H1 (cell line): ENCODE data around the gene TADA3. TPM values are rescaled to one million over a fixed set of nuclear protein-coding genes. Genes with fewer than 3 reads are reported as not detected.

Source experiments
- CTCF ChIA-PET: fragments of 300-600 bp; sonication (Branson Sonifier 250); formaldehyde crosslinking; loops from one replicate; lab custom pipeline; 2021; ENCODE audit not compliant: partially characterized antibody; lab: Charles Lee
- POLR2A ChIA-PET: fragments of 300-600 bp; sonication (Branson Sonifier 250); formaldehyde crosslinking; loops from one replicate; lab custom pipeline; 2021; ENCODE audit warnings: inconsistent platforms; ENCODE audit not compliant: partially characterized antibody; lab: Charles Lee
- DNase-seq, 2 experiments: peaks; one replicate each; pipeline versions ENCODE4 v3.0.0 to v3.0.0-alpha.2; 2010 to 2022; ENCODE audit warnings: low spot score in 2 of 2, low read depth in 1 of 2, mixed read lengths in 1 of 2
- FAIRE-seq: peaks from 2 replicates; lab custom pipeline; 2011; peaks lifted over from hg19 to GRCh38; lab: Jason Lieb, UNC
- H2AFZ ChIP-seq: 2 replicates; pipeline ENCODE4 v1.8.1; 2012; ENCODE audit warnings: low read length, inconsistent platforms
- H2AK5ac ChIP-seq: 2 replicates; pipeline ENCODE4 v1.6.1; 2013; ENCODE audit warnings: low read depth, low read length
- H2BK120ac ChIP-seq: replicated peaks from 2 replicates; pipeline ENCODE3; 2013; ENCODE audit warnings: low read depth, low read length, inconsistent platforms
- H2BK12ac ChIP-seq: 2 replicates; pipeline ENCODE4 v1.6.1; 2013; ENCODE audit warnings: low read depth, low read length
- H2BK15ac ChIP-seq: 2 replicates; pipeline ENCODE4 v1.6.1; 2013; ENCODE audit warnings: low read length
- H2BK20ac ChIP-seq: 2 replicates; pipeline ENCODE4 v1.6.1; 2013; ENCODE audit warnings: low read length
- H2BK5ac ChIP-seq: 2 replicates; pipeline ENCODE4 v1.6.1; 2013; ENCODE audit warnings: low read depth, low read length
- H3K14ac ChIP-seq: 2 replicates; pipeline ENCODE4 v1.6.1; 2013; ENCODE audit warnings: inconsistent platforms; ENCODE audit not compliant: insufficient read length
- H3K18ac ChIP-seq: 2 replicates; pipeline ENCODE4 v1.6.1; 2013; ENCODE audit warnings: low read length; ENCODE audit errors: extremely low read depth
- H3K23ac ChIP-seq: 2 replicates; pipeline ENCODE4 v1.6.1; 2013; ENCODE audit warnings: inconsistent platforms; ENCODE audit not compliant: insufficient read length
- H3K23me2 ChIP-seq: 2 replicates; pipeline ENCODE4 v1.6.1; 2013; ENCODE audit warnings: low read depth, low read length
- H3K27ac ChIP-seq: 2 replicates; pipeline ENCODE4 v1.6.1; 2011; ENCODE audit warnings: low read depth, low read length, inconsistent platforms
- H3K27me3 ChIP-seq, 4 experiments: replicated peaks in 1 of 4; 1 replicate in 1 of 4; 2 replicates in 3 of 4; pipeline versions ENCODE4 v1.6.1 to v1.8.1; 2011 to 2013; ENCODE audit warnings: low read length in 3 of 4, mild to moderate bottlenecking in 3 of 4, inconsistent platforms in 2 of 4, mixed read lengths in 2 of 4, moderate library complexity in 1 of 4; ENCODE audit not compliant: control insufficient read depth in 3 of 4, insufficient read depth in 3 of 4; ENCODE audit errors: extremely low read depth in 1 of 4
- H3K36me3 ChIP-seq, 4 experiments: 2 replicates each; pipeline versions ENCODE4 v1.6.1 to v1.8.1; 2011 to 2013; ENCODE audit warnings: mild to moderate bottlenecking in 4 of 4, low read length in 3 of 4, moderate library complexity in 2 of 4, control low read depth in 1 of 4, inconsistent platforms in 1 of 4; ENCODE audit not compliant: insufficient read depth in 4 of 4, control insufficient read depth in 2 of 4
- H3K4ac ChIP-seq: replicated peaks from 2 replicates; pipeline ENCODE3; 2013; ENCODE audit warnings: low read length, low read depth, mixed read lengths, inconsistent platforms; ENCODE audit not compliant: insufficient read length
- H3K4me1 ChIP-seq, 4 experiments: replicated peaks in 1 of 4; 1 replicate in 1 of 4; 2 replicates in 3 of 4; pipeline versions ENCODE4 v1.6.1 to v1.8.1; 2011 to 2013; ENCODE audit warnings: low read length in 3 of 4, inconsistent platforms in 2 of 4, mixed read lengths in 1 of 4; ENCODE audit not compliant: insufficient read depth in 4 of 4, control insufficient read depth in 3 of 4
- H3K4me2 ChIP-seq, 2 experiments: 2 replicates each; pipeline versions ENCODE4 v1.6.1 to v1.8.1; 2011 to 2013; ENCODE audit warnings: low read depth in 2 of 2, low read length in 2 of 2, control low read depth in 1 of 2, inconsistent platforms in 1 of 2, mild to moderate bottlenecking in 1 of 2; ENCODE audit not compliant: insufficient read depth in 1 of 2
- H3K4me3 ChIP-seq, 4 experiments: fragments of 200-600, 300-600 bp in 1 of 4; sonication (generic), shearing (Covaris generic), sonication (Bioruptor Twin) in 1 of 4; 2 replicates each; pipeline versions ENCODE4 v1.5.1 to v1.8.1; 2011 to 2016; ENCODE audit warnings: low read length in 4 of 4, low read depth in 3 of 4, control low read depth in 2 of 4, inconsistent platforms in 2 of 4, mild to moderate bottlenecking in 2 of 4, mixed read lengths in 1 of 4, moderate library complexity in 1 of 4; ENCODE audit not compliant: insufficient read depth in 2 of 4; ENCODE audit errors: extremely low read depth in 1 of 4
- H3K56ac ChIP-seq: replicated peaks from 2 replicates; pipeline ENCODE3; 2013; ENCODE audit warnings: low read depth, mild to moderate bottlenecking, mixed read lengths, low read length, inconsistent platforms; ENCODE audit not compliant: insufficient read length
- H3K79me1 ChIP-seq: 2 replicates; pipeline ENCODE4 v1.6.1; 2013; ENCODE audit warnings: low read depth, low read length, control low read depth
- H3K79me2 ChIP-seq, 2 experiments: 2 replicates each; pipeline versions ENCODE4 v1.6.1 to v1.8.1; 2012 to 2013; ENCODE audit warnings: low read length in 2 of 2, mild to moderate bottlenecking in 2 of 2, inconsistent platforms in 1 of 2; ENCODE audit not compliant: insufficient read depth in 2 of 2, control insufficient read depth in 1 of 2
- H3K9ac ChIP-seq, 4 experiments: replicated peaks in 1 of 4; 1 replicate in 1 of 4; 2 replicates in 3 of 4; pipeline versions ENCODE4 v1.6.1 to v1.8.1; 2011 to 2013; ENCODE audit warnings: low read depth in 3 of 4, low read length in 3 of 4, control low read depth in 2 of 4, mild to moderate bottlenecking in 2 of 4, moderate library complexity in 2 of 4, inconsistent platforms in 1 of 4; ENCODE audit errors: extremely low read depth in 1 of 4
- H3K9me3 ChIP-seq, 2 experiments: 2 replicates each; pipeline versions ENCODE4 v1.6.1 to v1.8.1; 2012 to 2013; ENCODE audit warnings: mild to moderate bottlenecking in 2 of 2, moderate library complexity in 2 of 2, control low read depth in 1 of 2, inconsistent platforms in 1 of 2, low read depth in 1 of 2, low read length in 1 of 2, mixed read lengths in 1 of 2; ENCODE audit not compliant: insufficient read depth in 2 of 2
- H4K20me1 ChIP-seq, 2 experiments: replicated peaks in 1 of 2; 2 replicates each; pipeline versions ENCODE3 to v1.8.1; 2011 to 2013; ENCODE audit warnings: inconsistent platforms in 2 of 2, low read length in 2 of 2, mild to moderate bottlenecking in 1 of 2; ENCODE audit not compliant: insufficient read depth in 2 of 2, control insufficient read depth in 1 of 2
- H4K5ac ChIP-seq: 2 replicates; pipeline ENCODE4 v1.6.1; 2013; ENCODE audit warnings: low read length, low read depth, mixed read lengths, inconsistent platforms; ENCODE audit not compliant: insufficient read length
- H4K8ac ChIP-seq: 2 replicates; pipeline ENCODE4 v1.8.0; 2013; ENCODE audit warnings: mild to moderate bottlenecking, moderate library complexity, low read length, inconsistent platforms; ENCODE audit not compliant: insufficient read depth; ENCODE audit errors: extremely low read depth
- H4K91ac ChIP-seq: replicated peaks from 2 replicates; pipeline ENCODE3; 2013; ENCODE audit warnings: low read length, mixed read lengths, inconsistent platforms; ENCODE audit not compliant: insufficient read length
- BRCA1 ChIP-seq: IDR thresholded peaks from 2 replicates; pipeline ENCODE4 v1.6.1; 2012; ENCODE audit warnings: low read depth, low read length, improper control_type of control experiment
- CBX8 ChIP-seq: fragments of 300-800, 300-1000 bp; sonication (generic); IDR thresholded peaks from 2 replicates; pipeline ENCODE4 v1.7.1; 2016; ENCODE audit warnings: low read depth, low read length, borderline replicate concordance
- CEBPB ChIP-seq: IDR thresholded peaks from 2 replicates; pipeline ENCODE4 v1.6.1; 2012; ENCODE audit warnings: low read depth, low read length
- CHD1 ChIP-seq: IDR thresholded peaks from 2 replicates; pipeline ENCODE4 v1.6.1; 2012; ENCODE audit warnings: low read depth, low read length, improper control_type of control experiment
- CREB1 ChIP-seq: IDR thresholded peaks from 2 replicates; pipeline ENCODE4 v1.6.1; 2012; ENCODE audit warnings: inconsistent platforms
- CTCF ChIP-seq, 3 experiments: IDR thresholded peaks; 1 replicate in 2 of 3; 2 replicates in 1 of 3; pipeline versions ENCODE4 v1.5.1 to v1.6.1; 2011; ENCODE audit warnings: low read length in 3 of 3, mild to moderate bottlenecking in 3 of 3, inconsistent platforms in 2 of 3, low read depth in 1 of 3, moderate library complexity in 1 of 3; ENCODE audit not compliant: insufficient read depth in 1 of 3; ENCODE audit errors: control extremely low read depth in 1 of 3
- EZH2 ChIP-seq: fragments of 200-600 bp; sonication (generic); IDR thresholded peaks from 2 replicates; pipeline ENCODE4 v1.7.1; 2012; ENCODE audit warnings: low read depth, mild to moderate bottlenecking, moderate library complexity, low read length, inconsistent platforms; ENCODE audit not compliant: severe bottlenecking
- HDAC6 ChIP-seq: IDR thresholded peaks from one replicate; pipeline ENCODE4 v1.7.1; 2012; ENCODE audit warnings: low read depth, mild to moderate bottlenecking, inconsistent platforms, low read length, moderate library complexity
- KDM1A ChIP-seq: fragments of 200-600, 300-600 bp; sonication (generic); IDR thresholded peaks from 2 replicates; pipeline ENCODE4 v1.7.1; 2016; ENCODE audit warnings: mild to moderate bottlenecking, low read length, borderline replicate concordance
- KDM5A ChIP-seq: fragments of 200-600 bp; IDR thresholded peaks from 2 replicates; pipeline ENCODE4 v1.7.1; 2012; ENCODE audit warnings: mild to moderate bottlenecking, low read length, inconsistent platforms, mixed read lengths
- NANOG ChIP-seq: IDR thresholded peaks from 2 replicates; pipeline ENCODE4 v1.6.1; 2011; ENCODE audit warnings: low read length, low read depth, mild to moderate bottlenecking, inconsistent platforms; ENCODE audit not compliant: insufficient read depth, poor library complexity, severe bottlenecking
- TAF1 ChIP-seq: IDR thresholded peaks from 2 replicates; pipeline ENCODE4 v1.6.1; 2011; ENCODE audit warnings: mild to moderate bottlenecking, low read depth, low read length
- WGBS, 2 experiments: shearing (Covaris generic) in 1 of 2; methylation state at CpG; one replicate each; pipeline versions ENCODE4 v1.1.6 to v1.1.7; 2013 to 2015; ENCODE audit warnings: low lambda C conversion rate in 2 of 2, mixed read lengths in 2 of 2, inconsistent platforms in 1 of 2, low coverage in 1 of 2, missing lambda C conversion rate in 1 of 2; ENCODE audit not compliant: insufficient replicate concordance in 2 of 2, insufficient coverage in 1 of 2, insufficient read length in 1 of 2; ENCODE audit errors: extremely low coverage in 1 of 2, missing lambda C conversion rate in 1 of 2; 5-methylcytosine and 5-hydroxymethylcytosine counted together
- polyA plus RNA-seq, 7 experiments: library from polyadenylated mRNA; depleted of rRNA in 3 of 7; stranded (reverse) in 5 of 7; unstranded in 2 of 7; fragments of >200 nt in 5 of 7; fragments of 200-250 nt in 2 of 7; gene quantifications; 1 replicate in 5 of 7; 2 replicates in 1 of 7; 4 replicates in 1 of 7; pipeline versions ENCODE4 v1.2.1 to v1.2.3, GENCODE V29; 2011 to 2013; ENCODE audit warnings: missing spikeins in 2 of 7, mixed read lengths in 2 of 7
- total RNA-seq: library from RNA; stranded (reverse); fragmentation: NEBNext Ultra II Directional; extraction: Animal tissue kit (Norgen Biotek cat#: 25700); gene quantifications from 2 replicates; pipeline ENCODE4 v1.2.1, GENCODE V29; 2021

TADA3 gene
- total and polyA plus RNA-seq, 2 of the 8 experiments (the other 6 are each of a cell fraction or from before 2014, with no cell fraction given), result 43.4 to 50.3 TPM

- 96% methylated on average over 8 of the region's 13 CpGs; no CpG with 5 or more reads in 1 of the 2 experiments for WGBS, 2 experiments
- H3K27ac ChIP-seq, result no peak overlapping the region
- H2AFZ ChIP-seq, result no peak overlapping the region
- H2BK15ac ChIP-seq, result no peak overlapping the region
- H4K20me1 ChIP-seq, result peaks cover 2 to 9% of the 10 kb centered on the region in 2 experiments
- no peak overlapping the region for H4K8ac ChIP-seq
- no peak overlapping the region for H3K4me2 ChIP-seq
- H3K36me3 ChIP-seq, result peaks cover 60 to 94% (median 84%) of the 10 kb centered on the region in 4 experiments
- H3K4ac ChIP-seq, result no peak overlapping the region
- H4K91ac ChIP-seq, result no peak overlapping the region
- no peak overlapping the region for H3K18ac ChIP-seq
- DNase-seq (no peak), FAIRE-seq (no peak)
- H2BK20ac ChIP-seq, result no peak overlapping the region
- H3K79me2 ChIP-seq, result no peaks in the 10 kb centered on the region
- H3K23me2 ChIP-seq, result peaks cover under 1% of the 10 kb centered on the region; the same call in 1 of the 2 replicates
- H3K23ac ChIP-seq, result no peak overlapping the region
- no peak overlapping the region for H2BK120ac ChIP-seq
- H3K4me3 ChIP-seq, result no peak overlapping the region
- H2BK5ac ChIP-seq, result no peak overlapping the region
- H4K5ac ChIP-seq, result no peak overlapping the region
- no peaks in the 10 kb centered on the region for H3K9me3 ChIP-seq
- H3K4me1 ChIP-seq, result peaks cover 0 to 2% (median 1%) of the 10 kb centered on the region in 4 experiments; a peak in 3 of 7 replicates
- no peak overlapping the region for H3K14ac ChIP-seq
- 0 out of 7 replicates have a peak, but pooled peaks cover 0 to 2% (median 0%) of the 10 kb centered on the region in 4 experiments for H3K27me3 ChIP-seq
- ChIA-PET CTCF (interaction anchor here (1.2 to 2.4 kb wide), 4 partner anchors 11 to 241 kb away, joined by 3 to 11 read pairs (median 8); no protein-coding TSS in a partner anchor), POLR2A (interaction anchor here (0.8 to 6.7 kb wide), 5 partner anchors 8 to 99 kb away, joined by 3 to 56 read pairs (median 3); partner anchors contain the start of gene BRPF1)
- no peak overlapping the region for H2BK12ac ChIP-seq
- H3K56ac ChIP-seq, result no peak overlapping the region
- no peak overlapping the region for H3K9ac ChIP-seq
- H3K79me1 ChIP-seq, result peaks cover 5% of the 10 kb centered on the region; the same call in 1 of the 2 replicates
- no peak overlapping the region for H2AK5ac ChIP-seq
- TF ChIP-seq BRCA1 (no peak), CEBPB (no peak), KDM5A (no peak), CHD1 (no peak), CTCF (IDR thresholded peaks at IDR 0.05; ENCODE audit: control extremely low read depth in 1 of 3, insufficient read depth in 1 of 3, low read depth in 1 of 3, low read length in 3 of 3) (no peak), HDAC6 (no peak), TAF1 (no peak), KDM1A (no peak), CREB1 (no peak), CBX8 (no peak), EZH2 (no peak), NANOG (no peak)
Measured at GRCh38 chr3:9744162-9744561, 48.1 kb downstream of the TADA3 start.
